ENCODE results near the gene OXSR1. TPM values are rescaled to one million over a fixed set of nuclear protein-coding genes. Genes with fewer than 3 reads are reported as not detected.

OXSR1 gene
- 10 to 100 TPM; 37.9 to 50.0 (median 43.2) TPM for total RNA-seq

DNA sequence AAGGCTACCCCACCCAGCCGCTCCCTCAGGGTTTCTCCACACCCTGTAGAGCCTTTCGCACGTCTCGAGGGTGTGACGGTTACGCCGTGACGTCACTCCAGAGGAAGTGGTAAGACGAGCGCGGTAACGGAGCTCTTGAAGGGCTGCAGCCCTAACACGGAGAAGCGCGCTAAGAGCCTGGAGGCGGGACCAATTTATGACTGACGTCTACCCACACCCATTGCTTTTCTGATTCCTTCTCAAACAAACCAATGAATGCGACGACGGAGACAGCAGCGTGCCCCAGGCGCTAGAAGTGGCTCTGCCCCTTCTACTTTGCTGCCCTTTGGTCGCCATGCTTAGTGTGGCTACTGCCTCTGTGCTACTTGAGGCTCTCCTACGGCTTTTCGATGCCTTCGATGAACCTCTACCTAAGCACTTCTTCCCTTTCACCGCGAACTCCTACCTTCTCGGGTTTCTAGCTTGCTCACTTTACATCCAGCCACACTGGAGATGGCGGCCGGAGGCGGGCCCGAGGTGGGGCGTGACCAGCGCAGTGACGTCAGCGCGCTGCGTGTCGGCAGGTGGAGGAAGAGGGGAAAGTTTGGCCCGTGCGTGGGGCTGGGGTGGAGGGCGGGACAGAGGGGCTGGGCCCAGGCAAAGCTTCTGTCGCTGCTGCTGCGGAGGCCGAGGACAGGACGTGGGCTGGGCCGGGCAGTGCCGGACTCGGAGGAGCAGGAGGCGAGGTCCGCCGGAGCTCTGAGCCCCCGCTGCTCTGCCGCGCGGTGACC is at the start of gene OXSR1:
OXSR1 (plus strand) TSS at position 586 of the 770 bp plus-strand sequence. CDS start 340 bp downstream, outside the sequence.
- intact Hi-C loops (cut with DNase I; ENCODE audit: low total_unique reads), result loop anchor here (1.0 to 10.0 kb wide), 3 partner anchors 28 to 1170 kb away; partner anchors contain the start of genes ACAA1, ACVR2B, EPM2AIP1 and MLH1
- in situ Hi-C loops (cut with MboI; ENCODE audit: low sequenced_read_pairs in 4 of 4), result no loop called here
- TF ChIP-seq POLR2A (IDR thresholded peaks at IDR 0.05), result peak; percentile 88 to 91
- TF ChIP-seq, protein P1, sequence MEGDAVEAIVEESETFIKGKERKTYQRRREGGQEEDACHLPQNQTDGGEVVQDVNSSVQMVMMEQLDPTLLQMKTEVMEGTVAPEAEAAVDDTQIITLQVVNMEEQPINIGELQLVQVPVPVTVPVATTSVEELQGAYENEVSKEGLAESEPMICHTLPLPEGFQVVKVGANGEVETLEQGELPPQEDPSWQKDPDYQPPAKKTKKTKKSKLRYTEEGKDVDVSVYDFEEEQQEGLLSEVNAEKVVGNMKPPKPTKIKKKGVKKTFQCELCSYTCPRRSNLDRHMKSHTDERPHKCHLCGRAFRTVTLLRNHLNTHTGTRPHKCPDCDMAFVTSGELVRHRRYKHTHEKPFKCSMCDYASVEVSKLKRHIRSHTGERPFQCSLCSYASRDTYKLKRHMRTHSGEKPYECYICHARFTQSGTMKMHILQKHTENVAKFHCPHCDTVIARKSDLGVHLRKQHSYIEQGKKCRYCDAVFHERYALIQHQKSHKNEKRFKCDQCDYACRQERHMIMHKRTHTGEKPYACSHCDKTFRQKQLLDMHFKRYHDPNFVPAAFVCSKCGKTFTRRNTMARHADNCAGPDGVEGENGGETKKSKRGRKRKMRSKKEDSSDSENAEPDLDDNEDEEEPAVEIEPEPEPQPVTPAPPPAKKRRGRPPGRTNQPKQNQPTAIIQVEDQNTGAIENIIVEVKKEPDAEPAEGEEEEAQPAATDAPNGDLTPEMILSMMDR (IDR thresholded peaks at IDR 0.05 in 4 of 5, conservative IDR thresholded peaks at IDR 0.05 in 1 of 5), result peak in 1 of 5 experiments; percentile 9
- Histone ChIP-seq H3K4me3 (peak within 1 kb of the TSS; percentile 84 to 93 (median 88)), H3K9me3 (no peaks in the 10 kb centered on the region), H3K27me3 (no peaks in the 10 kb centered on the region), H3K4me1 (peaks cover 28 to 30% of the 10 kb centered on the region in 2 donors), H3K27ac (peak within 1 kb of the TSS; percentile 94 to 99 (median 96)), H3K36me3 (no peaks in the 10 kb centered on the region)
- peak; percentile 98 to 99 for DNase-seq
- ATAC-seq, result peak; percentile 95 to 97

GRCh38 chr3:38115645-38116427 is 49.5 kb upstream of the OXSR1 start:
- intact Hi-C loops (cut with DNase I; ENCODE audit: low total_unique reads) (no loop called here), in situ Hi-C loops (cut with MboI; ENCODE audit: low sequenced_read_pairs in 4 of 4) (no loop called here)
- H3K27ac ChIP-seq, result no peak overlapping the region
- no peak overlapping the region for H3K4me3 ChIP-seq
- no peaks in the 10 kb centered on the region for H3K9me3 ChIP-seq
- DNase-seq, result no peak
- no peak for ATAC-seq
- TF ChIP-seq POLR2A (IDR thresholded peaks at IDR 0.05), result no peak
- TF ChIP-seq, protein P1 (IDR thresholded peaks at IDR 0.05 in 4 of 5, conservative IDR thresholded peaks at IDR 0.05 in 1 of 5), result no peak
- peaks cover 0 to 4% of the 10 kb centered on the region in 2 donors for H3K36me3 ChIP-seq
- H3K4me1 ChIP-seq, result no peaks in the 10 kb centered on the region
- no peaks in the 10 kb centered on the region for H3K27me3 ChIP-seq

DNA sequence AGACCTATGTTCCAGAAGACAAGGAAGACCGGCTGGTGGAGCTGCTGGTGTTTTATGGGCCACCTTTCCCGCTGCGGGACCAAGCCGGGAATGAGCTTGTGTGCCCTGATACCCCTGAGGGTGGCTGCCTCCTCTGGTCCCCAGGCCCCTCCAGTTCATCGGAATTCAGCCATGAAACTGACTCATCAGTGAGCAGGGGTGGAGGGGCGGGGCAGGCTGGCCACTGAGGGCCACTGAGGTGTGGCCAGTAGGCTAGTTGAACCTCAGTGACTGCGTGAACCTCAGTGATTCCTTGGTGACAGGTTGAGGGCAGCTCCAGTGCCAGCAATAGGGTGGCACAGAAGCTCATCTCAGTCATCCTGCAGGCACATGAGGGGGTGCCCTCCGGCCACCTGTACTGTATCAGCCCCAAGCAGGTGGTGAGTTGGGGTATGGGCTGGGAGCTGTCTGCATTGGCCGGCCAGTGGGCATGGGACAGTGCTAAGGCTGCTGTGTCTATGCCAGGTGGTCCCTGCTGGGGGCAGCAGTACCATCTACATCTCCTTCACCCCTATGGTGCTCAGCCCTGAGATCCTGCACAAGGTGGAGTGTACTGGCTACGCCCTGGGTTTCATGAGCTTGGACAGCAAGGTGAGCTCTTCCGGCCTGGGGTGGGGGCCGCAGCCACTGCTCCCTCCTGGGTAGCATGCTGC is 48.7 kb upstream of the OXSR1 start:
- intact Hi-C loops (cut with DNase I; ENCODE audit: low total_unique reads), result no loop called here
- Histone ChIP-seq H3K4me1 (no peaks in the 10 kb centered on the region), H3K27me3 (no peaks in the 10 kb centered on the region), H3K27ac (no peak overlapping the region), H3K4me3 (no peak overlapping the region), H3K9me3 (no peaks in the 10 kb centered on the region), H3K36me3 (peaks cover 0 to 11% of the 10 kb centered on the region in 2 donors)
- in situ Hi-C loops (cut with MboI; ENCODE audit: low sequenced_read_pairs in 4 of 4), result no loop called here
- ATAC-seq, result no peak
- peak in 1 of 2 donors; percentile 4 for DNase-seq
- TF ChIP-seq POLR2A (IDR thresholded peaks at IDR 0.05), result no peak
- TF ChIP-seq, protein P1 (IDR thresholded peaks at IDR 0.05 in 4 of 5, conservative IDR thresholded peaks at IDR 0.05 in 1 of 5), result no peak

DNA sequence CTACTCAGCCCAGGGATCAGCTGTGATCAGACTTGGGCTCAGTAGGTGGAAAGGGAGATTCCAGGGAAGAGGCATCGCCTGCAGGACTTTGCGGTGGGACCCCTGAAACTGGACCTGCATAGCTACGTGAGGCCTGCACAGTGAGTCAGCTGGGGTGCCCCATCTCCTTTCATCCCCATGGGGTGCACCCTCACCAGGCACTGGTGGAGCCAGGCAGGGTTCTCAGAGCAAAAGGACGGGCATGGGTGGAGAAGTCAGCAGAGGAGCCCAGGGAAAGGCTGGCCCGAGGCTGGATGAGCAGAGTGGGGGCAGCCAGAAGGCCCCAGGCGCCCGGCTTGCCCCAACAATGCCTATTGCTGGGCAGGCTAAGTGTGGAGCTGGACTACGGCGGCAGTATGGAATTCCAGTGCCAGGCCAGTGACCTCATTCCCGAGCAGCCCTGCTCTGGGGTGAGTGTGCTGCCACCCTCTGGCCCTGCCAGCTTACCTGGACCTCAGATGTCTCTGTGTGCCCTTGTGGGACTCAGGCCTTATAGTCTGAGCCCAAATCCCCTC is 48.1 kb upstream of the OXSR1 start:
- H3K4me3 ChIP-seq, result no peak overlapping the region
- intact Hi-C loops (cut with DNase I; ENCODE audit: low total_unique reads) (no loop called here), in situ Hi-C loops (cut with MboI; ENCODE audit: low sequenced_read_pairs in 4 of 4) (no loop called here)
- no peaks in the 10 kb centered on the region for H3K9me3 ChIP-seq
- TF ChIP-seq, protein P1 (IDR thresholded peaks at IDR 0.05 in 4 of 5, conservative IDR thresholded peaks at IDR 0.05 in 1 of 5), result no peak
- TF ChIP-seq POLR2A (IDR thresholded peaks at IDR 0.05), result no peak
- no peaks in the 10 kb centered on the region for H3K4me1 ChIP-seq
- no peak overlapping the region for H3K27ac ChIP-seq
- DNase-seq (peak in 1 of 2 donors; percentile 18), ATAC-seq (no peak)
- no peaks in the 10 kb centered on the region for H3K27me3 ChIP-seq
- H3K36me3 ChIP-seq, result peaks cover 0 to 18% of the 10 kb centered on the region in 2 donors
